ENCODE data around the gene ROBO2.

The ROBO2 gene

GRCh38 chr3:77325280-77325679 lies 285.4 kb downstream of the ROBO2 start:
- no peaks in the 10 kb centered on the region for H3K4me1 ChIP-seq (ENCODE audit: control insufficient read depth, insufficient read depth, low read length)
- no peaks in the 10 kb centered on the region for H3K36me3 ChIP-seq (ENCODE audit: control insufficient read depth in 2 of 2, insufficient read depth in 1 of 2, low read length in 2 of 2)
- no peak overlapping the region for H3K27ac ChIP-seq (ENCODE audit: extremely low read depth, low read depth, low read length)
- ChIA-PET CTCF (no interaction called here), POLR2A (no interaction called here)
- no peaks in the 10 kb centered on the region for H3K9me3 ChIP-seq (ENCODE audit: control insufficient read depth, insufficient read depth, low read depth, low read length)
- no peak overlapping the region for H3K4me3 ChIP-seq (ENCODE audit: low read depth, low read length)
- TF ChIP-seq REST (tag by site-specific recombination; IDR thresholded peaks at IDR 0.05) (no peak), ZNF362 (tag by site-specific recombination; IDR thresholded peaks at IDR 0.05) (no peak), MYNN (tag by site-specific recombination; IDR thresholded peaks at IDR 0.05; ENCODE audit: borderline replicate concordance) (no peak), ZBTB26 (tag by site-specific recombination; optimal IDR thresholded peaks at IDR 0.05) (no peak)

GRCh38 chr3:77325702-77326101 lies 285.8 kb downstream of the ROBO2 start:
- H3K4me1 ChIP-seq (ENCODE audit: control insufficient read depth, insufficient read depth, low read length), result no peaks in the 10 kb centered on the region
- no peaks in the 10 kb centered on the region for H3K9me3 ChIP-seq (ENCODE audit: control insufficient read depth, insufficient read depth, low read depth, low read length)
- H3K4me3 ChIP-seq (ENCODE audit: low read depth, low read length), result no peak overlapping the region
- no peak overlapping the region for H3K27ac ChIP-seq (ENCODE audit: extremely low read depth, low read depth, low read length)
- ChIA-PET POLR2A (no interaction called here), CTCF (no interaction called here)
- TF ChIP-seq ZNF114 (tag by site-specific recombination; IDR thresholded peaks at IDR 0.05) (no peak), ZNF37A (tag by site-specific recombination; IDR thresholded peaks at IDR 0.05) (no peak), HIC1 (tag by site-specific recombination; IDR thresholded peaks at IDR 0.05) (no peak), ZNF629 (tag by site-specific recombination; IDR thresholded peaks at IDR 0.05) (no peak), ZNF23 (tag by site-specific recombination; IDR thresholded peaks at IDR 0.05; ENCODE audit: borderline replicate concordance) (no peak), ZBTB10 (tag by site-specific recombination; IDR thresholded peaks at IDR 0.05) (no peak), ZNF571 (tag by site-specific recombination; IDR thresholded peaks at IDR 0.05) (no peak), WT1 (tag by site-specific recombination; IDR thresholded peaks at IDR 0.05) (no peak), GLIS1 (tag by site-specific recombination; IDR thresholded peaks at IDR 0.05) (no peak), ZNF426 (tag by site-specific recombination; IDR thresholded peaks at IDR 0.05) (no peak), ZFP37 (tag by site-specific recombination; IDR thresholded peaks at IDR 0.05) (no peak), ZNF350 (tag by site-specific recombination; IDR thresholded peaks at IDR 0.05) (no peak)
- no peaks in the 10 kb centered on the region for H3K36me3 ChIP-seq (ENCODE audit: control insufficient read depth in 2 of 2, insufficient read depth in 1 of 2, low read length in 2 of 2)

All from HEK293 (cell line).